ENCODE results near the gene PPM1M. TPM values are rescaled to one million over a fixed set of nuclear protein-coding genes. Genes with fewer than 3 reads are reported as not detected.

Gene PPM1M
- total RNA-seq, 1 experiment from 2014 or later: 8.5 TPM

- Histone ChIP-seq H3K9me3 (ENCODE audit: low read length) (no peaks in the 10 kb centered on the region), H3K79me2 (ENCODE audit: low read length) (no peaks in the 10 kb centered on the region), H3K9me2 (replicated peaks; ENCODE audit: low read length) (no peaks in the 10 kb centered on the region), H3K36me3 (ENCODE audit: low read depth, low read length) (peaks cover 2% of the 10 kb centered on the region; the same call in 1 of the 2 replicates), H3K4me1 (ENCODE audit: insufficient read depth, low read length) (peaks cover 31% of the 10 kb centered on the region), H3K9ac (ENCODE audit: low read length) (no peak overlapping the region), H3K27me3 (ENCODE audit: low read length) (no peaks in the 10 kb centered on the region), H3K4me2 (ENCODE audit: low read length) (peak overlapping the region; percentile 88), H2AFZ (ENCODE audit: low read length) (no peak overlapping the region), H3K27ac (ENCODE audit: low read length) (no peak overlapping the region), H3K4me3 (ENCODE audit: low read length) (peak overlapping the region; percentile 76; the same call in 1 of the 2 replicates), H3F3A (ENCODE audit: low read length, unreplicated experiment) (peaks cover 4% of the 10 kb centered on the region), H4K20me1 (ENCODE audit: low read length) (no peaks in the 10 kb centered on the region)
- POLR2A ChIA-PET (ENCODE audit: unreplicated experiment): no interaction called here
- intact Hi-C loops (cut with micrococcal nuclease): no loop called here
- CTCF ChIA-PET: interaction anchor here (0.6 kb wide), 1 partner anchor 239 kb away, joined by 4 read pairs; no protein-coding TSS in a partner anchor
- ATAC-seq (no peak), DNase-seq (no peak)
- BruUV-seq (replicated peaks): no TSS peak
- TF ChIP-seq EZH2 (IDR thresholded peaks at IDR 0.05; ENCODE audit: low read length, unreplicated experiment) (no peak), EZH2phosphoT487 (IDR thresholded peaks at IDR 0.05; ENCODE audit: borderline replicate concordance, low read length) (no peak)
- TF ChIP-seq, protein P1, sequence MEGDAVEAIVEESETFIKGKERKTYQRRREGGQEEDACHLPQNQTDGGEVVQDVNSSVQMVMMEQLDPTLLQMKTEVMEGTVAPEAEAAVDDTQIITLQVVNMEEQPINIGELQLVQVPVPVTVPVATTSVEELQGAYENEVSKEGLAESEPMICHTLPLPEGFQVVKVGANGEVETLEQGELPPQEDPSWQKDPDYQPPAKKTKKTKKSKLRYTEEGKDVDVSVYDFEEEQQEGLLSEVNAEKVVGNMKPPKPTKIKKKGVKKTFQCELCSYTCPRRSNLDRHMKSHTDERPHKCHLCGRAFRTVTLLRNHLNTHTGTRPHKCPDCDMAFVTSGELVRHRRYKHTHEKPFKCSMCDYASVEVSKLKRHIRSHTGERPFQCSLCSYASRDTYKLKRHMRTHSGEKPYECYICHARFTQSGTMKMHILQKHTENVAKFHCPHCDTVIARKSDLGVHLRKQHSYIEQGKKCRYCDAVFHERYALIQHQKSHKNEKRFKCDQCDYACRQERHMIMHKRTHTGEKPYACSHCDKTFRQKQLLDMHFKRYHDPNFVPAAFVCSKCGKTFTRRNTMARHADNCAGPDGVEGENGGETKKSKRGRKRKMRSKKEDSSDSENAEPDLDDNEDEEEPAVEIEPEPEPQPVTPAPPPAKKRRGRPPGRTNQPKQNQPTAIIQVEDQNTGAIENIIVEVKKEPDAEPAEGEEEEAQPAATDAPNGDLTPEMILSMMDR (conservative IDR thresholded peaks at IDR 0.05; ENCODE audit: low read depth, low read length): no peak
These were observed 1.3 kb downstream of the PPM1M start for GRCh38 chr3:52246728-52247408.

DNA sequence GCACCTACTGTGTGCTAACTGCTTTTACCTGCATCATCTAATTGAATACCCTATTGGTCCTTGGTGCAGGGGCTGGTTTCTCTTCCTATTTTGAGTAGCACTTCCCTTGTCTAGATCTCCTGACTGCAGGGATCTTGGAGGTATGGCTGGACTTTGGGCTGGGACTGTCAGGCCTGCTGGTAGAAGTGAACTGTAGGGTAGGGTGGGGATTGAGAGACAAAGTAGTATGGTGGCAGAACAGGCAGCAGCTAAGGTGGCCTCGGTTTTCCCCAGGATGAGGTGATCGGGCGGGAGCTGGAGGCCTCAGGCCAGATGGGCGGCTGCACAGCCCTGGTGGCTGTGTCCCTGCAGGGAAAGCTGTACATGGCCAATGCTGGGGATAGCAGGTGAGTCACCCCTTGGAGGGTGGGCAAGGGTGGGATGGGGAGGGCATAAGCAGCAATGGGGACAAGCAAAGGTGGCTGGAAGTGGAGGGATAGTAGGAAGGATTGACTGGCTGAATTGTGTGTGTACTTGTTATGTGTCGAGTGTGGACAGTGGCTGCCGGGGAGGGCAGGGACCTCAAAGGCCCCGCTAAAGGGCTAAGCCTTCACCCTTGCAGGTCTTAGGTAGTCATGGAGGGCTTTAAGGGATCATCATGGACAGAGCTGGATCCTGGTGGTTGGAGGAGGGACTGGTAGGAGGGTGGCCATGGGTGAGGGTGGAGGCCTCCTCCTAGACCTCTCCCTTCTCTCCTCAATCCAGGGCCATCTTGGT, 2.0 kb downstream of the PPM1M start:
- H3K4me1 ChIP-seq (ENCODE audit: insufficient read depth, low read length): peaks cover 31% of the 10 kb centered on the region
- peaks cover 4% of the 10 kb centered on the region for H3F3A ChIP-seq (ENCODE audit: low read length, unreplicated experiment)
- POLR2A ChIA-PET (ENCODE audit: unreplicated experiment): no interaction called here
- no peaks in the 10 kb centered on the region for H3K9me2 ChIP-seq (replicated peaks; ENCODE audit: low read length)
- intact Hi-C loops (cut with micrococcal nuclease): no loop called here
- no peaks in the 10 kb centered on the region for H3K9me3 ChIP-seq (ENCODE audit: low read length)
- H3K27ac ChIP-seq (ENCODE audit: low read length): no peak overlapping the region
- ATAC-seq (no peak), DNase-seq (no peak)
- BruUV-seq (replicated peaks): no TSS peak
- 0 out of 2 replicates have a peak overlapping the region, but pooled peaks have one; percentile 88 for H3K4me2 ChIP-seq (ENCODE audit: low read length)
- TF ChIP-seq EZH2phosphoT487 (IDR thresholded peaks at IDR 0.05; ENCODE audit: borderline replicate concordance, low read length) (no peak), EZH2 (IDR thresholded peaks at IDR 0.05; ENCODE audit: low read length, unreplicated experiment) (no peak)
- TF ChIP-seq, protein P1 (conservative IDR thresholded peaks at IDR 0.05; ENCODE audit: low read depth, low read length): no peak
- peaks cover 4% of the 10 kb centered on the region for H3K36me3 ChIP-seq (ENCODE audit: low read depth, low read length)
- no peaks in the 10 kb centered on the region for H3K27me3 ChIP-seq (ENCODE audit: low read length)
- H3K9ac ChIP-seq (ENCODE audit: low read length): no peak overlapping the region
- H3K79me2 ChIP-seq (ENCODE audit: low read length): no peaks in the 10 kb centered on the region
- no peak overlapping the region for H3K4me3 ChIP-seq (ENCODE audit: low read length)
- CTCF ChIA-PET: no interaction called here
- H2AFZ ChIP-seq (ENCODE audit: low read length): no peak overlapping the region
- no peaks in the 10 kb centered on the region for H4K20me1 ChIP-seq (ENCODE audit: low read length)
